GM12878 (cell line): ENCODE data around the gene DHDH. TPM values are rescaled to one million over a fixed set of nuclear protein-coding genes. Genes with fewer than 3 reads are reported as not detected.

ENCODE experiments used
- E4F1 ChIP-seq: fragments of 450-650 bp; IDR thresholded peaks from 2 replicates; pipeline ENCODE4 v1.6.1; 2018; ENCODE audit warnings: borderline replicate concordance, mild to moderate bottlenecking; ENCODE audit not compliant: partially characterized antibody
- ELK1 ChIP-seq: IDR thresholded peaks from 2 replicates; pipeline ENCODE4 v1.6.1; 2012; ENCODE audit warnings: low read depth, low read length, improper control_type of control experiment
- HDGF ChIP-seq: fragments of 450-650 bp; IDR thresholded peaks from 2 replicates; pipeline ENCODE4 v1.6.1; 2016; ENCODE audit warnings: antibody characterized with exemption
- KLF5 ChIP-seq: fragments of 450-650 bp; IDR thresholded peaks from 2 replicates; pipeline ENCODE4 v1.6.1; 2014; ENCODE audit warnings: mild to moderate bottlenecking; ENCODE audit not compliant: partially characterized antibody
- LARP7 ChIP-seq: fragments of 450-650 bp; IDR thresholded peaks from 2 replicates; pipeline ENCODE4 v1.6.1; 2017; ENCODE audit warnings: mild to moderate bottlenecking
- MEF2B ChIP-seq: fragments of 450-650 bp; IDR thresholded peaks from 2 replicates; pipeline ENCODE4 v1.6.1; 2018; ENCODE audit warnings: mild to moderate bottlenecking, moderate library complexity; ENCODE audit not compliant: partially characterized antibody, poor library complexity, severe bottlenecking
- MLLT1 ChIP-seq: fragments of 450-650 bp; IDR thresholded peaks from 2 replicates; pipeline ENCODE4 v1.6.1; 2016; ENCODE audit warnings: mild to moderate bottlenecking
- MTA3 ChIP-seq: IDR thresholded peaks from 2 replicates; pipeline ENCODE4 v1.6.1; 2012; ENCODE audit warnings: low read length, inconsistent platforms, borderline replicate concordance
- NR2C2 ChIP-seq: IDR thresholded peaks from 2 replicates; pipeline ENCODE4 v1.6.1; 2011; ENCODE audit warnings: borderline replicate concordance, low read depth; ENCODE audit not compliant: control insufficient read depth, insufficient read length
- PBX3 ChIP-seq: IDR thresholded peaks from 2 replicates; pipeline ENCODE4 v1.6.1; 2011; ENCODE audit warnings: mild to moderate bottlenecking, low read depth, low read length, moderate library complexity; ENCODE audit not compliant: insufficient replicate concordance
- POLR2A ChIP-seq: IDR thresholded peaks from 2 replicates; pipeline ENCODE4 v1.6.1; 2011; ENCODE audit warnings: low read depth, mild to moderate bottlenecking, low read length
- POLR2AphosphoS5 ChIP-seq: IDR thresholded peaks from 2 replicates; pipeline ENCODE4 v1.6.1; 2011; ENCODE audit warnings: mild to moderate bottlenecking, low read length, inconsistent platforms
- RBBP5 ChIP-seq: fragments of 200-600 bp; sonication (generic); conservative IDR thresholded peaks from 2 replicates; pipeline ENCODE4 v1.6.1; 2016
- RELA ChIP-seq: fragments of 450-650 bp; IDR thresholded peaks from 2 replicates; pipeline ENCODE4 v1.8.0; 2014; ENCODE audit warnings: borderline replicate concordance; ENCODE audit not compliant: partially characterized antibody
- TBL1XR1 ChIP-seq: IDR thresholded peaks from 2 replicates; pipeline ENCODE4 v1.6.1; 2012; ENCODE audit warnings: low read depth, low read length, improper control_type of control experiment
- WRNIP1 ChIP-seq: IDR thresholded peaks from 2 replicates; pipeline ENCODE4 v1.6.1; 2011; ENCODE audit warnings: low read depth, low read length, improper control_type of control experiment, borderline replicate concordance
- YY1 ChIP-seq: IDR thresholded peaks from 2 replicates; pipeline ENCODE4 v1.6.1; 2011; ENCODE audit warnings: low read depth, mild to moderate bottlenecking, low read length
- ZBTB11 ChIP-seq: fragments of 450-650 bp; formaldehyde crosslinking; IDR thresholded peaks from 2 replicates; pipeline ENCODE4 v1.5.0; 2022; ENCODE audit warnings: mild to moderate bottlenecking, missing genetic modification characterization
- ZNF217 ChIP-seq: fragments of 450-650 bp; IDR thresholded peaks from 2 replicates; pipeline ENCODE4 v1.6.1; 2017; ENCODE audit warnings: antibody characterized with exemption, mild to moderate bottlenecking
- ZNF24 ChIP-seq: fragments of 450-650 bp; IDR thresholded peaks from 2 replicates; pipeline ENCODE4 v1.6.1; 2017; ENCODE audit warnings: antibody characterized with exemption, mild to moderate bottlenecking
- ZZZ3 ChIP-seq: IDR thresholded peaks from 2 replicates; pipeline ENCODE4 v1.6.1; 2011; ENCODE audit warnings: low read depth; ENCODE audit not compliant: control insufficient read depth, insufficient read length
- polyA plus RNA-seq, 11 experiments: library from polyadenylated mRNA; depleted of rRNA in 4 of 11; unstranded in 6 of 11; stranded (reverse) in 5 of 11; fragments of >200 nt; fragmentation: Nextera tagmentation in 4 of 11; fragmentation: Illumina TruSeq in 1 of 11; extraction: Ambion mirVana in 4 of 11; extraction: Trizol in 1 of 11; gene quantifications; 1 replicate in 1 of 11; 2 replicates in 10 of 11; pipeline versions ENCODE4 v1.2.1 to v1.2.3, GENCODE V29; 2011 to 2016; ENCODE audit warnings: inconsistent platforms in 2 of 11, missing spikeins in 2 of 11, low read depth in 1 of 11
- total RNA-seq, 4 experiments: library from RNA; depleted of rRNA in 3 of 4; stranded (reverse); fragments of >200 nt in 3 of 4; fragmentation: Illumina TruSeq in 1 of 4; extraction: Trizol in 1 of 4; gene quantifications; 2 replicates each; pipeline versions ENCODE4 v1.2.1 to v1.2.3, GENCODE V29; 2013 to 2021

The DHDH gene
- total and polyA plus RNA-seq, 10 of the 15 experiments (the other 5 are each of a cell fraction or from before 2014, with no cell fraction given), result 0.13 to 0.21 (median 0.15) TPM; not detected in 7

- TF ChIP-seq MLLT1 (peak; percentile 88; the same call in 1 of the 2 replicates), E4F1 (no peak), POLR2AphosphoS5 (0 out of 2 replicates have a peak, but pooled peaks have one; percentile 33), WRNIP1 (no peak), ELK1 (no peak), LARP7 (no peak), PBX3 (no peak), MEF2B (no peak), KLF5 (no peak), NR2C2 (no peak), RELA (peak; percentile 14), ZZZ3 (no peak), ZNF217 (no peak), ZNF24 (no peak), ZBTB11 (CRISPR knock-in tag) (no peak), MTA3 (no peak), POLR2A (peak; percentile 69), RBBP5 (no peak), YY1 (no peak), TBL1XR1 (no peak), HDGF (peak; percentile 53)
- TF ChIP-seq, all 136 proteins: peak for 29
These were observed 33.6 kb upstream of the DHDH start, which contains the start of gene NUCB1 (continued) for GRCh38 chr19:48899781-48900476.
